Liver (tissue), 9 donors: ENCODE data around the gene KCNQ4. TPM values are rescaled to one million over a fixed set of nuclear protein-coding genes. Genes with fewer than 3 reads are reported as not detected.

Experiments used
- DNase-seq: peaks from one replicate; pipeline ENCODE4 v3.0.0-alpha.2; 2017; ENCODE audit warnings: low spot score
- H3K27ac ChIP-seq, 2 donors: one replicate each; pipeline ENCODE4 v1.7.0; 2013; ENCODE audit warnings: inconsistent platforms in 2 of 2, low read length in 2 of 2, control low read depth in 1 of 2, low read depth in 1 of 2, mild to moderate bottlenecking in 1 of 2
- H3K27me3 ChIP-seq, 4 donors: one replicate each; pipeline versions ENCODE4 v1.6.1 to v1.7.0; 2013; ENCODE audit warnings: low read length in 3 of 4, inconsistent platforms in 1 of 4, mild to moderate bottlenecking in 1 of 4, moderate library complexity in 1 of 4; ENCODE audit not compliant: control insufficient read depth in 4 of 4, insufficient read depth in 4 of 4
- H3K36me3 ChIP-seq, 4 donors: one replicate each; pipeline versions ENCODE4 v1.6.1 to v1.7.0; 2013; ENCODE audit warnings: low read length in 3 of 4, mild to moderate bottlenecking in 3 of 4, low read depth in 1 of 4, moderate library complexity in 1 of 4; ENCODE audit not compliant: control insufficient read depth in 4 of 4, insufficient read depth in 3 of 4
- H3K4me1 ChIP-seq, 4 donors: one replicate each; pipeline versions ENCODE4 v1.6.1 to v1.7.0; 2013; ENCODE audit warnings: low read length in 3 of 4, mild to moderate bottlenecking in 3 of 4, moderate library complexity in 1 of 4; ENCODE audit not compliant: control insufficient read depth in 4 of 4, insufficient read depth in 4 of 4
- H3K4me3 ChIP-seq, 3 donors: one replicate each; pipeline versions ENCODE4 v1.6.1 to v1.7.0; 2013; ENCODE audit warnings: low read length in 3 of 3, control low read depth in 1 of 3, low read depth in 1 of 3, mild to moderate bottlenecking in 1 of 3
- H3K9ac ChIP-seq, 2 donors: one replicate each; pipeline ENCODE4 v1.7.0; 2013; ENCODE audit warnings: low read length in 2 of 2, mild to moderate bottlenecking in 2 of 2, moderate library complexity in 2 of 2, control low read depth in 1 of 2, low read depth in 1 of 2
- H3K9me3 ChIP-seq, 4 donors: one replicate each; pipeline versions ENCODE4 v1.6.1 to v1.7.0; 2013; ENCODE audit warnings: low read length in 3 of 4; ENCODE audit not compliant: control insufficient read depth in 4 of 4
- EGR1 ChIP-seq, 2 donors: IDR thresholded peaks; 2 replicates each; pipeline ENCODE4 v1.6.1; 2016 to 2018; ENCODE audit warnings: antibody characterized with exemption in 2 of 2, low read depth in 2 of 2
- FOXA1 ChIP-seq: IDR thresholded peaks from 2 replicates; pipeline ENCODE4 v1.6.1; 2016; ENCODE audit warnings: antibody characterized with exemption
- FOXA2 ChIP-seq: IDR thresholded peaks from 2 replicates; pipeline ENCODE4 v1.6.1; 2016; ENCODE audit warnings: antibody characterized with exemption
- HNF4A ChIP-seq, 2 donors: conservative IDR thresholded peaks; 2 replicates each; pipeline ENCODE4 v1.6.1; 2016; ENCODE audit warnings: antibody characterized with exemption in 2 of 2, mild to moderate bottlenecking in 2 of 2
- HNF4G ChIP-seq: IDR thresholded peaks from 2 replicates; pipeline ENCODE4 v1.6.1; 2016; ENCODE audit warnings: antibody characterized with exemption
- JUND ChIP-seq, 2 donors: IDR thresholded peaks; 2 replicates each; pipeline ENCODE4 v1.6.1; 2016; ENCODE audit warnings: antibody characterized with exemption in 2 of 2
- NR2F2 ChIP-seq: IDR thresholded peaks from 2 replicates; pipeline ENCODE4 v1.6.1; 2016; ENCODE audit warnings: antibody characterized with exemption
- RAD21 ChIP-seq, 2 donors: IDR thresholded peaks; 2 replicates each; pipeline ENCODE4 v1.6.1; 2016; ENCODE audit warnings: antibody characterized with exemption in 2 of 2, mild to moderate bottlenecking in 2 of 2
- SP1 ChIP-seq: IDR thresholded peaks from 2 replicates; pipeline ENCODE4 v1.6.1; 2018; ENCODE audit warnings: antibody characterized with exemption, mild to moderate bottlenecking
- TAF1 ChIP-seq: conservative IDR thresholded peaks from 2 replicates; pipeline ENCODE4 v1.6.1; 2016; ENCODE audit warnings: antibody characterized with exemption, mild to moderate bottlenecking
- YY1 ChIP-seq: IDR thresholded peaks from 2 replicates; pipeline ENCODE4 v1.6.1; 2016; ENCODE audit warnings: antibody characterized with exemption, mild to moderate bottlenecking
- WGBS: extraction: QIAGEN DNeasy Blood & Tissue Kit; methylation state at CpG from one replicate; pipeline ENCODE4 v1.1.7; 2013; 5-methylcytosine and 5-hydroxymethylcytosine counted together
- polyA plus RNA-seq, 2 donors: library from polyadenylated mRNA; stranded (reverse) in 1 of 2; unstranded in 1 of 2; fragments of 200-250 nt in 1 of 2; fragments of >200 nt in 1 of 2; fragmentation: Nextera tagmentation in 1 of 2; extraction: Ambion mirVana in 1 of 2; gene quantifications; one replicate each; pipeline versions ENCODE4 v1.2.1 to v1.2.3, GENCODE V29; 2013 to 2015
- total RNA-seq, 2 donors: library from RNA; depleted of rRNA; stranded (reverse); fragments of >200 nt; gene quantifications; one replicate each; pipeline ENCODE4 v1.2.3, GENCODE V29; 2014
- TF ChIP-seq, protein P1 (sequence below): IDR thresholded peaks from 2 replicates; pipeline ENCODE4 v1.6.1; 2016; ENCODE audit warnings: antibody characterized with exemption
- TF ChIP-seq, protein P2 (sequence below): IDR thresholded peaks from 2 replicates; pipeline ENCODE4 v1.6.1; 2016; ENCODE audit warnings: antibody characterized with exemption, mild to moderate bottlenecking
- TF ChIP-seq, protein P3 (sequence below): IDR thresholded peaks from 2 replicates; pipeline ENCODE4 v1.6.1; 2016; ENCODE audit warnings: antibody characterized with exemption
- TF ChIP-seq, protein P4 (sequence below): fragments of 150-350 bp; IDR thresholded peaks from 2 replicates; pipeline ENCODE4 v1.5.1; 2017; ENCODE audit warnings: improper control_type of control experiment, low read depth, low read length; ENCODE audit not compliant: missing input control
- TF ChIP-seq, protein P5 (sequence below): IDR thresholded peaks from 2 replicates; pipeline ENCODE4 v1.6.1; 2016; ENCODE audit warnings: antibody characterized with exemption
- donor health status: healthy.
- donor health status: healthy.
- donor health status: healthy.
- donor health status: healthy.
- donor health status: healthy.

Gene KCNQ4
- total and polyA plus RNA-seq, 4 donors, result 0.10 to 2.1 (median 0.27) TPM

DNA sequence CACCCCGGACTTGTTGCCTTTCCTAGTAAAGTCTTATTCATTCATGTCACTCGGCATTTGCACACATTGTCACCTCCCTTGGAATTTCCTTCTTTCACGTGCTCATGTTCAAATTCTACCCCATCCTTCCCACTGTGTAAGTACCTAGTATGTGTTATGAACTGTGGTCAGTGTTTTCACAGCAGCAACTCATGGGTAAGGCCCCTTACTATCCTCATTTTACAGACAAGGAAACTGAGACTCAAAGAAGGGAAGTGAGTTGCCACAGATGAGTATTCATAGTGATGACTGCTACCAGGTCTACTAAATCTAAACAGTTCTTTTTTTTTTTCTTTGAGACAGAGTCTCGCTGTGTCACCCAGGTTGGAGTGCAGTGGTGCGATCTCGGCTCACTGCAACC lies 68.1 kb downstream of the KCNQ4 start:
- H3K9me3 ChIP-seq, result no peaks in the 10 kb centered on the region
- TF ChIP-seq EGR1 (IDR thresholded peaks at IDR 0.05; ENCODE audit: low read depth in 2 of 2) (no peak), HNF4G (no peak), TAF1 (no peak), SP1 (no peak), NR2F2 (no peak), RAD21 (IDR thresholded peaks at IDR 0.05) (no peak), FOXA2 (no peak), HNF4A (conservative IDR thresholded peaks at IDR 0.05) (no peak), JUND (IDR thresholded peaks at IDR 0.05) (no peak), FOXA1 (no peak), YY1 (no peak)
- TF ChIP-seq, protein P1, sequence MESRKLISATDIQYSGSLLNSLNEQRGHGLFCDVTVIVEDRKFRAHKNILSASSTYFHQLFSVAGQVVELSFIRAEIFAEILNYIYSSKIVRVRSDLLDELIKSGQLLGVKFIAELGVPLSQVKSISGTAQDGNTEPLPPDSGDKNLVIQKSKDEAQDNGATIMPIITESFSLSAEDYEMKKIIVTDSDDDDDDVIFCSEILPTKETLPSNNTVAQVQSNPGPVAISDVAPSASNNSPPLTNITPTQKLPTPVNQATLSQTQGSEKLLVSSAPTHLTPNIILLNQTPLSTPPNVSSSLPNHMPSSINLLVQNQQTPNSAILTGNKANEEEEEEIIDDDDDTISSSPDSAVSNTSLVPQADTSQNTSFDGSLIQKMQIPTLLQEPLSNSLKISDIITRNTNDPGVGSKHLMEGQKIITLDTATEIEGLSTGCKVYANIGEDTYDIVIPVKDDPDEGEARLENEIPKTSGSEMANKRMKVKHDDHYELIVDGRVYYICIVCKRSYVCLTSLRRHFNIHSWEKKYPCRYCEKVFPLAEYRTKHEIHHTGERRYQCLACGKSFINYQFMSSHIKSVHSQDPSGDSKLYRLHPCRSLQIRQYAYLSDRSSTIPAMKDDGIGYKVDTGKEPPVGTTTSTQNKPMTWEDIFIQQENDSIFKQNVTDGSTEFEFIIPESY, result no peak
- TF ChIP-seq, protein P2, sequence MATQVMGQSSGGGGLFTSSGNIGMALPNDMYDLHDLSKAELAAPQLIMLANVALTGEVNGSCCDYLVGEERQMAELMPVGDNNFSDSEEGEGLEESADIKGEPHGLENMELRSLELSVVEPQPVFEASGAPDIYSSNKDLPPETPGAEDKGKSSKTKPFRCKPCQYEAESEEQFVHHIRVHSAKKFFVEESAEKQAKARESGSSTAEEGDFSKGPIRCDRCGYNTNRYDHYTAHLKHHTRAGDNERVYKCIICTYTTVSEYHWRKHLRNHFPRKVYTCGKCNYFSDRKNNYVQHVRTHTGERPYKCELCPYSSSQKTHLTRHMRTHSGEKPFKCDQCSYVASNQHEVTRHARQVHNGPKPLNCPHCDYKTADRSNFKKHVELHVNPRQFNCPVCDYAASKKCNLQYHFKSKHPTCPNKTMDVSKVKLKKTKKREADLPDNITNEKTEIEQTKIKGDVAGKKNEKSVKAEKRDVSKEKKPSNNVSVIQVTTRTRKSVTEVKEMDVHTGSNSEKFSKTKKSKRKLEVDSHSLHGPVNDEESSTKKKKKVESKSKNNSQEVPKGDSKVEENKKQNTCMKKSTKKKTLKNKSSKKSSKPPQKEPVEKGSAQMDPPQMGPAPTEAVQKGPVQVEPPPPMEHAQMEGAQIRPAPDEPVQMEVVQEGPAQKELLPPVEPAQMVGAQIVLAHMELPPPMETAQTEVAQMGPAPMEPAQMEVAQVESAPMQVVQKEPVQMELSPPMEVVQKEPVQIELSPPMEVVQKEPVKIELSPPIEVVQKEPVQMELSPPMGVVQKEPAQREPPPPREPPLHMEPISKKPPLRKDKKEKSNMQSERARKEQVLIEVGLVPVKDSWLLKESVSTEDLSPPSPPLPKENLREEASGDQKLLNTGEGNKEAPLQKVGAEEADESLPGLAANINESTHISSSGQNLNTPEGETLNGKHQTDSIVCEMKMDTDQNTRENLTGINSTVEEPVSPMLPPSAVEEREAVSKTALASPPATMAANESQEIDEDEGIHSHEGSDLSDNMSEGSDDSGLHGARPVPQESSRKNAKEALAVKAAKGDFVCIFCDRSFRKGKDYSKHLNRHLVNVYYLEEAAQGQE, result no peak
- TF ChIP-seq, protein P3, sequence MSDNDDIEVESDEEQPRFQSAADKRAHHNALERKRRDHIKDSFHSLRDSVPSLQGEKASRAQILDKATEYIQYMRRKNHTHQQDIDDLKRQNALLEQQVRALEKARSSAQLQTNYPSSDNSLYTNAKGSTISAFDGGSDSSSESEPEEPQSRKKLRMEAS, result no peak
- TF ChIP-seq, protein P4, sequence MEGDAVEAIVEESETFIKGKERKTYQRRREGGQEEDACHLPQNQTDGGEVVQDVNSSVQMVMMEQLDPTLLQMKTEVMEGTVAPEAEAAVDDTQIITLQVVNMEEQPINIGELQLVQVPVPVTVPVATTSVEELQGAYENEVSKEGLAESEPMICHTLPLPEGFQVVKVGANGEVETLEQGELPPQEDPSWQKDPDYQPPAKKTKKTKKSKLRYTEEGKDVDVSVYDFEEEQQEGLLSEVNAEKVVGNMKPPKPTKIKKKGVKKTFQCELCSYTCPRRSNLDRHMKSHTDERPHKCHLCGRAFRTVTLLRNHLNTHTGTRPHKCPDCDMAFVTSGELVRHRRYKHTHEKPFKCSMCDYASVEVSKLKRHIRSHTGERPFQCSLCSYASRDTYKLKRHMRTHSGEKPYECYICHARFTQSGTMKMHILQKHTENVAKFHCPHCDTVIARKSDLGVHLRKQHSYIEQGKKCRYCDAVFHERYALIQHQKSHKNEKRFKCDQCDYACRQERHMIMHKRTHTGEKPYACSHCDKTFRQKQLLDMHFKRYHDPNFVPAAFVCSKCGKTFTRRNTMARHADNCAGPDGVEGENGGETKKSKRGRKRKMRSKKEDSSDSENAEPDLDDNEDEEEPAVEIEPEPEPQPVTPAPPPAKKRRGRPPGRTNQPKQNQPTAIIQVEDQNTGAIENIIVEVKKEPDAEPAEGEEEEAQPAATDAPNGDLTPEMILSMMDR, result no peak
- TF ChIP-seq, protein P5, sequence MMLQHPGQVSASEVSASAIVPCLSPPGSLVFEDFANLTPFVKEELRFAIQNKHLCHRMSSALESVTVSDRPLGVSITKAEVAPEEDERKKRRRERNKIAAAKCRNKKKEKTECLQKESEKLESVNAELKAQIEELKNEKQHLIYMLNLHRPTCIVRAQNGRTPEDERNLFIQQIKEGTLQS, result no peak
- H3K36me3 ChIP-seq, result no peaks in the 10 kb centered on the region
- no peak overlapping the region for H3K9ac ChIP-seq
- no peak overlapping the region for H3K27ac ChIP-seq
- H3K4me3 ChIP-seq, result no peak overlapping the region
- no peaks in the 10 kb centered on the region for H3K27me3 ChIP-seq
- 92% methylated on average over 6 of the region's 6 CpGs for WGBS
- no peak for DNase-seq
- peaks cover 0 to 17% (median 17%) of the 10 kb centered on the region in 4 donors for H3K4me1 ChIP-seq
